HG02884 (cell line): ENCODE results near the gene MBNL1.
"Not testable (repeated sequence)": the region's sequence is repeated elsewhere in the genome, so short reads cannot be mapped to it uniquely, and the experiment has no call there.

Experiments used
- ATAC-seq: cut with Tn5 transposase; IDR thresholded peaks from one replicate; pipeline ENCODE4 v1.9.1; 2021; ENCODE audit warnings: mild to moderate bottlenecking, moderate library complexity; ENCODE audit not compliant: unreplicated experiment

Gene MBNL1

DNA sequence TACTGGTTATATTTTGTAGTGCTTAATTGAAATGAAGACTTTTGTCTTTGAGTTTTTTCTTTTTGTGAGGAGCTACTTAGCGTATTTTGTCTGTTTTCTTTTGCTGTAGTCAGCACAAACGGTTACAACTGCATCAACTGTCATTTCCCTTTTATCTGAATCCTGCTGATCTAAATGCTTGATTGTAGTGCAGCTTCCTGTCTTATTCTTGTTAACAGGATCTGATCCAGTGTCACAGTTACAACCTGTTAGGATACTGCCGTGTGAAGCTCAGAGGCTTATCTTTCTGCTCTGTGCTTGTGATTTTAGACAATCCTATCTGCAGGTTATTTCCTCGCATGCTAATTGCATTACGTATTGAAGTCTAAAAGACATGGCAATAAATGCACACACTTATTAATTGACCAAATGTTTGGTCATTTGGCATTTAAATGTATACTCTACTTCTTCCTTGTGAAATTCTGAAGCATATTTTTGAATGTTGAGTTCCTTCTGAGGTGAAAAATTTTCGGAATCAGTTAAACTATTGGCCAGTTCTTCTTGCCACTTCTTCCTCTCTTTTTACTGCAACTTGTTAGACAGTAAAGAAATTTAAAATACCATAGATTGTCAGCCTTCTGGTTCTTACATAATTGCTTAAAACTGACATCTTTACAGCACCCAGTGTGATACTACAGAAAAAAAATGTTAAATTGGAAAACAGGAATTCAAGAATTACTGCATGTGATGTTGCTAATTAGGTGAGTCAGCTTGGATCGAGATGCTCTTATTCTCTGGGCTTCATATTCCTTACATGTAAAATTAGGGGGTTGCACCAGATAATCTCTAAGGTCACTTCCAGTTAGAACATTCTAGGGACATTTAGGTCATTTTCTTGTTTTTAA, 168.2 kb downstream of the MBNL1 start:
- no peak for ATAC-seq

DNA sequence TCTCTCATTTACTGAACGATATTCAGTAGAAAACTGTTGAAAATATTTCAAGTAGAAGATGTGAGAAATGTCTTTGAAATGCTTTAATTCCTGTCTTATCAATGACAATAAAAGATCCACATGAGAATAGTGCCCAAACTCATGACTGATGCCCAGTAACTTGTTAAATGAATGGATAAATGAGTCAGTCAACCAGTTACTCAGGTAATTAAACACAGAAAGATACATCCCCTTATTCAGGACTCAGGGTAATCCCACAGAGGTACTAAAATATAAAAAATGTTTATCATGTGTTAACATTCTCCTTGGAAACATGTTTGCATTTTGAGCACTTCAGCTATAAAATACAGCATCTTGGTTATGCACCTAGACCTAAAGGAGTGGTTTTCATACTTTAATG, 169.5 kb downstream of the MBNL1 start:
- no peak for ATAC-seq

GRCh38 chr3:152438706-152439105, 170.0 kb downstream of the MBNL1 start:
- no peak for ATAC-seq

- ATAC-seq = not testable (repeated sequence)
Measured at GRCh38 chr3:152440243-152440642, 171.5 kb downstream of the MBNL1 start.

- ATAC-seq = no peak
Measured at GRCh38 chr3:152443212-152444023, 174.7 kb downstream of the MBNL1 start.

DNA sequence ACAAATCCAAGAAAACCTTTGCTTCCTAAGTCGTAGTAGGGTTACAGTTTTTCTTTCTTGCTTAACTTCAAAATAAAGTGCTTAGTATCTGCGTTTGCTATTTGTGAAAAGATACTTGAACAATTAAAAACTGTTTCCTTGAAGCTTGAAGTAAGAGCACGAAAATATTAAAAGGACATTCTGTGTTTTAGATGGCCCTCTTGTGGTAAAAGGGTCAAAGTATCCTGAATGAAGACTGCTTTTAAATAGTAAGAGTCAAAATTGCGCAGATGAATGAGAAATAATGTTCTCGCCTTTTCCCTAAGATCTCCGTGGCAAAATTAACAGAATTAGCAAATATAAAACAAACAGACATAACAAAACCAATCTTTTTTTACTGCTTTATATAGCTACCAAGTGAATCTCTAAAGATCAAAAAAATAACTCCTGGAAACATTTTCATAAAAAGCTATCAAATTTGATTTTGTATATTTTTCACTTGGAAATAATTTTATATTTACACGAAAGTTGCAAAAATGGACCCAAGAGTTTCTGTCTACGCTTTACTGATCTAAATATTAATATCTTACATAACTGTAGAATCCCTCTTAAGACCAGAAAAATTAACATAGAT, 175.4 kb downstream of the MBNL1 start:
- ATAC-seq = no peak

DNA sequence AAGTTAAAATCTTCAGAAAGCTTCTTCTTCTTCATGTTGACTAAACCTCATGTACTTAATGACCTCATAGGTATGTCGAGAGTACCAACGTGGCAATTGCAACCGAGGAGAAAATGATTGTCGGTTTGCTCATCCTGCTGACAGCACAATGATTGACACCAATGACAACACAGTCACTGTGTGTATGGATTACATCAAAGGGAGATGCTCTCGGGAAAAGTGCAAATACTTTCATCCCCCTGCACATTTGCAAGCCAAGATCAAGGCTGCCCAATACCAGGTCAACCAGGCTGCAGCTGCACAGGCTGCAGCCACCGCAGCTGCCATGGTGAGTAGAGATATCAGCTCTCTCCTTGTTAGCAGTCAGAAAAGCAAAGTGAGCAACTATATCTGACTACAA, 176.5 kb downstream of the MBNL1 start:
- ATAC-seq = no peak

GRCh38 chr3:152446495-152446894, 177.8 kb downstream of the MBNL1 start:
- no peak for ATAC-seq

DNA sequence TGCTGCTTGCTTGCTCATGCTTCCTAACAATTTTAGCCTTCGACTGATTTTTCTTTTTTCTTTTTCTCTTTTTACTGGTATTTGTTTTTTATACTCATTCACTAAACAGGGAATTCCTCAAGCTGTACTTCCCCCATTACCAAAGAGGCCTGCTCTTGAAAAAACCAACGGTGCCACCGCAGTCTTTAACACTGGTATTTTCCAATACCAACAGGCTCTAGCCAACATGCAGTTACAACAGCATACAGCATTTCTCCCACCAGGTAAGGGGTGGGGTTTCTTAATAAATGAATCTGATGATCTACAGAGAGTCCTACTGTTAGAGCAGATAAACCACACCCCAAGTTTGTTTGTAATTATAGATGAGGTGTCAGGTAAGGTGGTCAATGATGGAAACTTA, 178.8 kb downstream of the MBNL1 start:
- ATAC-seq = no peak

DNA sequence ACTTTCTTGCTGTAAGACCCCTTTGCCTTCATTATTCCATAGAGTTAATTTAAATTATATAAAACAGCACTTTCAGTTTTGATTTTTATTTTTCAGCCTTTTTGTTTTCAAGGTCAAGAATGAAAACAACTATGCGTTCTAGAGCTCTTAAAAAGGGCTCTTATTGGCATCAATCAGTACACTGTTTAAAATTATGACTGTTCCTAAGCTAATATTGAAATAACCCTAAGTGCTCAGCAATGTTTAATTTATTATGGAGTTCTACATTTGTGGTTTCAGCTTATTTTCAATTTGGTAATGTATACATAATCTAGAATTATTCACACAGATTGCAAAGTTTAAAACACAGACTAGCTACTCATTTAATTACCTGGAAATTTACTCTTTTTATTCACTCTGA, 179.4 kb downstream of the MBNL1 start:
- no peak for ATAC-seq

DNA sequence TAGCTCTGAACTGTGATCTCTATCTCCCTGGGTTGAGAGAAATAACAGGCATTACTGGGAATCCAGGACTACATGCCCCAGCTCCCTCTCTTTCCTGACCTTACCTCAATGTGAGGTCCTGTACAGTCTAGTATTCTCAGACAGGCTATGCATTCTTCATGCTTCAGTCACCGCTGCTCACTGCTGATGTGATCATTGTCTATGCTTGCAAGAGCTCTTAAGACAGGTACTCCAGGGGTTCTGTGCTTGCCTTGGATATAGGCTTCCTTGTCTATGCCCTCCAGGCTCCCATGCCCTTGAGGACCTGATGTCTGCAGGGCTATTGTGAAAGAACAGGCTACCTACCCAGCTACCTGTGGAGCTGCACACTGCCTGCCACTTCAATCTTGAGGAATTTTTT, 183.6 kb downstream of the MBNL1 start:
- no peak for ATAC-seq

- no peak for ATAC-seq
Measured at GRCh38 chr3:152454076-152454875, 185.5 kb downstream of the MBNL1 start.

DNA sequence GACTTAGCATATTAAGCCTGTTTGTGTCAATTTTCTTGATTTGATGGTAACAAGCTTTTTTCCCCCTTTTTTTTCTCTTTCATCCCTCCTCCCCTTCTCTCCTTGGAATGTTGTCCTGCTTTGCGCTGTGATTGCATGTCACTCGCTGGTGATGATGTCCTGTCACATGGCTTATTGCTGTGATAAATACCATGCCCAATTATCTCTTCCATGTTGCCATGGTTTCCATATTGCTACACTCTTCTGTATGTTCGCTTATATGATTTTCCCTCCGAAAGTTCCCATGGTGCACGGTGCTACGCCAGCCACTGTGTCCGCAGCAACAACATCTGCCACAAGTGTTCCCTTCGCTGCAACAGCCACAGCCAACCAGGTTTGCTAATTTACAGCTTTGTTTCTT, 187.3 kb downstream of the MBNL1 start:
- no peak for ATAC-seq

GRCh38 chr3:152457500-152458375, 189.0 kb downstream of the MBNL1 start:
- ATAC-seq = no peak

- no peak for ATAC-seq
Measured at GRCh38 chr3:152458376-152459117, 189.8 kb downstream of the MBNL1 start.

DNA sequence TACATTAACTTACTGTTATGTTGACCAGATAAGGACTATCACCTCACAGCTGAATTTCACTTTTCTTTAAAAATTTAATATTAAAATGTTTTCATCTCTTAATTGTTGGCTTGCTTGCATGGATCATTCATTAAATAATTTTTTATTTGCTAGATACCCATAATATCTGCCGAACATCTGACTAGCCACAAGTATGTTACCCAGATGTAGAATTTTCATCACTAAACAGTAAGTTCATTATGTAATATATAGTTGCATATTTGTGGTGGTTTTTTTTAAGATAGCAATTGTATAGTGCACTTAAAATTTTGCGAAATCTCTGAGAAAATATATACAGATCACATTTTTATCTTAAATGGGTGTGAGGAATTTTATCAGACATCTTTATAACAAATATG, 190.4 kb downstream of the MBNL1 start:
- no peak for ATAC-seq

GRCh38 chr3:152459572-152459971, 190.8 kb downstream of the MBNL1 start:
- no peak for ATAC-seq

DNA sequence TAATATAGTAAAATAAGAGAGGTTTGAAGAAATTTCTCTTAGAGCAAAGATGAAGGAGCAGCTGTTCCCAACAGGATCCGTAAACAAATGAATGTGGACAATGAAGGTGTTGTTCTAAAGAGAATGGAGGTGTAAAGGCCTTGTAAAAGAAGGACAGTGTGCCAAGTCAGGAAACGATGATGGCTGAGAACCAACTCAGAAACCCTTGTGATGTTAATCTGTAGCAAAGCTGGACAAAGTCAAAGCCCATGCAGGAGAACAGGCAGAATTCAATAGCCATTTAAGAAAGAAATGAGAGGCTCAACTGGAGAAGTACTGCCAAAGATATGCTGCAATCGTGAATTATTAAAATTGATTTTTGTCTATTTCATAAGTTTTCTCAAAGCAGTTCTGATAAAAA, 192.2 kb downstream of the MBNL1 start:
- ATAC-seq = no peak

DNA sequence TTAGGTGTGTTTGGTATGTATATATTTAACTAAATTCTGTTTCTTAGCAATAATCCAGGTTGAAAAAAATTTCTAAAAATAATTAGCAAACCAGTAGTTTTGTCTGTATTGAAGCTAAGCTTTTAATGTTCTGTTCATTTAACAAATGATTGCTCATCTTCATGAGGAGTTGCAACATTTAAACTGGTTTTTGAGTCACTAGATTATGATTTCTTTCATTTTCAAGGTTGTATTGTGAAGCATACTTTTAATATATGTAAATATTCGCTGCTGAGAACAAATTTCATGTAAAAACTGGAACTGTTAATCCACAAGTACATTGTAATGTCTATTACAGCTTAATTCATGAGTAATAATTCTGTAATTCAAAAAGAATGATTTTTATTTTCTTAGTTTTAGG, 192.7 kb downstream of the MBNL1 start:
- no peak for ATAC-seq
